Activated naive CD8-positive, alpha-beta T cell treated with anti-CD3 and anti-CD28 coated beads for 36 hours (primary cell): ENCODE measurements around the gene AKR1B1. TPM values are rescaled to one million over a fixed set of nuclear protein-coding genes. Genes with fewer than 3 reads are reported as not detected.

Source experiments
- total RNA-seq, 2 experiments: library from RNA; stranded (reverse); gene quantifications; one replicate each; pipeline ENCODE4 v1.2.3, GENCODE V29; 2021

Gene AKR1B1
- total RNA-seq, 2 experiments from 2014 or later, result 116 TPM

Other genes with a start within 250 kb of the AKR1B1 start
- gene SLC35B4, start 142.2 kb downstream of the AKR1B1 start, total RNA-seq, result 10 to 100 TPM; 15.7 to 21.0 TPM
- gene AKR1B10, start 68.5 kb upstream of the AKR1B1 start, total RNA-seq, result not detected
- gene AKR1B15, start 90.0 kb upstream of the AKR1B1 start, total RNA-seq, result not detected
- 10 to 100 TPM; 16.3 to 17.4 TPM for gene BPGM, start 187.8 kb upstream of the AKR1B1 start, total RNA-seq